ENCODE data around the gene PLPP4. TPM values are rescaled to one million over a fixed set of nuclear protein-coding genes. Genes with fewer than 3 reads are reported as not detected.

PLPP4 gene
- total and polyA plus RNA-seq, 2 donors from 2014 or later = 6.4 to 11.2 TPM

GRCh38 chr10:120423431-120424197 is 33.4 kb upstream of the PLPP4 start:
- no peak for FAIRE-seq
- no peak overlapping the region for H3K9ac ChIP-seq (ENCODE audit: low read length in 3 of 3)
- DNase-seq = peak in 4 of 5 donors; percentile 27 to 65 (median 50)

GRCh38 chr10:120424198-120424464 is 32.9 kb upstream of the PLPP4 start:
- no peaks in the 10 kb centered on the region for H3K4me1 ChIP-seq (ENCODE audit: control insufficient read depth in 2 of 3, insufficient read depth in 2 of 3, low read depth in 1 of 3, low read length in 3 of 3)
- no peaks in the 10 kb centered on the region for H3K9me3 ChIP-seq (ENCODE audit: control insufficient read depth in 2 of 3, insufficient read depth in 1 of 3, low read length in 3 of 3)
- H3K27ac ChIP-seq (ENCODE audit: low read depth in 2 of 2, low read length in 2 of 2) = no peak overlapping the region
- intact Hi-C loops (cut with DNase I) = no loop called here
- no peak overlapping the region for H3K9ac ChIP-seq (ENCODE audit: low read length in 3 of 3)
- H3K36me3 ChIP-seq (ENCODE audit: control insufficient read depth in 2 of 3, insufficient read depth in 3 of 3, low read length in 3 of 3) = no peaks in the 10 kb centered on the region
- no peaks in the 10 kb centered on the region for H3K27me3 ChIP-seq (ENCODE audit: control insufficient read depth, insufficient read depth, low read length)
- FAIRE-seq (no peak), DNase-seq (no peak)
- TF ChIP-seq, protein P1, sequence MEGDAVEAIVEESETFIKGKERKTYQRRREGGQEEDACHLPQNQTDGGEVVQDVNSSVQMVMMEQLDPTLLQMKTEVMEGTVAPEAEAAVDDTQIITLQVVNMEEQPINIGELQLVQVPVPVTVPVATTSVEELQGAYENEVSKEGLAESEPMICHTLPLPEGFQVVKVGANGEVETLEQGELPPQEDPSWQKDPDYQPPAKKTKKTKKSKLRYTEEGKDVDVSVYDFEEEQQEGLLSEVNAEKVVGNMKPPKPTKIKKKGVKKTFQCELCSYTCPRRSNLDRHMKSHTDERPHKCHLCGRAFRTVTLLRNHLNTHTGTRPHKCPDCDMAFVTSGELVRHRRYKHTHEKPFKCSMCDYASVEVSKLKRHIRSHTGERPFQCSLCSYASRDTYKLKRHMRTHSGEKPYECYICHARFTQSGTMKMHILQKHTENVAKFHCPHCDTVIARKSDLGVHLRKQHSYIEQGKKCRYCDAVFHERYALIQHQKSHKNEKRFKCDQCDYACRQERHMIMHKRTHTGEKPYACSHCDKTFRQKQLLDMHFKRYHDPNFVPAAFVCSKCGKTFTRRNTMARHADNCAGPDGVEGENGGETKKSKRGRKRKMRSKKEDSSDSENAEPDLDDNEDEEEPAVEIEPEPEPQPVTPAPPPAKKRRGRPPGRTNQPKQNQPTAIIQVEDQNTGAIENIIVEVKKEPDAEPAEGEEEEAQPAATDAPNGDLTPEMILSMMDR (IDR thresholded peaks at IDR 0.05; ENCODE audit: borderline replicate concordance, extremely low read depth, insufficient read depth) = no peak
- no peak overlapping the region for H3K4me3 ChIP-seq (ENCODE audit: low read length in 3 of 3)

More at GRCh38 chr10:120423431-120424197, 33.4 kb upstream of the PLPP4 start:
- Histone ChIP-seq H3K4me1 (ENCODE audit: control insufficient read depth in 2 of 3, insufficient read depth in 2 of 3, low read depth in 1 of 3, low read length in 3 of 3) (no peaks in the 10 kb centered on the region), H3K9me3 (ENCODE audit: control insufficient read depth in 2 of 3, insufficient read depth in 1 of 3, low read length in 3 of 3) (no peaks in the 10 kb centered on the region), H3K27ac (ENCODE audit: low read depth in 2 of 2, low read length in 2 of 2) (no peak overlapping the region), H3K27me3 (ENCODE audit: control insufficient read depth, insufficient read depth, low read length) (no peaks in the 10 kb centered on the region), H3K4me3 (ENCODE audit: low read length in 3 of 3) (no peak overlapping the region), H3K36me3 (ENCODE audit: control insufficient read depth in 2 of 3, insufficient read depth in 3 of 3, low read length in 3 of 3) (no peaks in the 10 kb centered on the region)
- intact Hi-C loops (cut with DNase I) = no loop called here
- TF ChIP-seq, protein P1 (IDR thresholded peaks at IDR 0.05; ENCODE audit: borderline replicate concordance, extremely low read depth, insufficient read depth) = peak; percentile 88

- TF ChIP-seq, protein P1 (IDR thresholded peaks at IDR 0.05; ENCODE audit: borderline replicate concordance, extremely low read depth, insufficient read depth) = no peak
- H3K36me3 ChIP-seq (ENCODE audit: control insufficient read depth in 2 of 3, insufficient read depth in 3 of 3, low read length in 3 of 3) = no peaks in the 10 kb centered on the region
- intact Hi-C loops (cut with DNase I) = no loop called here
- no peak for DNase-seq
- no peaks in the 10 kb centered on the region for H3K9me3 ChIP-seq (ENCODE audit: control insufficient read depth in 2 of 3, insufficient read depth in 1 of 3, low read length in 3 of 3)
- no peak overlapping the region for H3K27ac ChIP-seq (ENCODE audit: low read depth in 2 of 2, low read length in 2 of 2)
- no peaks in the 10 kb centered on the region for H3K27me3 ChIP-seq (ENCODE audit: control insufficient read depth, insufficient read depth, low read length)
- no peaks in the 10 kb centered on the region for H3K4me1 ChIP-seq (ENCODE audit: control insufficient read depth in 2 of 3, insufficient read depth in 2 of 3, low read depth in 1 of 3, low read length in 3 of 3)
- no peak overlapping the region for H3K4me3 ChIP-seq (ENCODE audit: low read length in 3 of 3)
- H3K9ac ChIP-seq (ENCODE audit: low read length in 3 of 3) = no peak overlapping the region
- FAIRE-seq = no peak
Observed at GRCh38 chr10:120426306-120426705, 30.7 kb upstream of the PLPP4 start.

GRCh38 chr10:120428754-120429153 is 28.3 kb upstream of the PLPP4 start:
- Histone ChIP-seq H3K9ac (ENCODE audit: low read length in 3 of 3) (no peak overlapping the region), H3K9me3 (ENCODE audit: control insufficient read depth in 2 of 3, insufficient read depth in 1 of 3, low read length in 3 of 3) (no peaks in the 10 kb centered on the region), H3K27ac (ENCODE audit: low read depth in 2 of 2, low read length in 2 of 2) (no peak overlapping the region), H3K27me3 (ENCODE audit: control insufficient read depth, insufficient read depth, low read length) (no peaks in the 10 kb centered on the region), H3K36me3 (ENCODE audit: control insufficient read depth in 2 of 3, insufficient read depth in 3 of 3, low read length in 3 of 3) (no peaks in the 10 kb centered on the region), H3K4me1 (ENCODE audit: control insufficient read depth in 2 of 3, insufficient read depth in 2 of 3, low read depth in 1 of 3, low read length in 3 of 3) (no peaks in the 10 kb centered on the region), H3K4me3 (ENCODE audit: low read length in 3 of 3) (no peak overlapping the region)
- no peak for DNase-seq
- no peak for FAIRE-seq
- TF ChIP-seq, protein P1 (IDR thresholded peaks at IDR 0.05; ENCODE audit: borderline replicate concordance, extremely low read depth, insufficient read depth) = no peak
- intact Hi-C loops (cut with DNase I) = no loop called here

Measured in kidney (tissue), 14 donors.